ENCODE data around the gene PRRT1.

PRRT1 gene

GRCh38 chr6:32183483-32184083 lies 31.8 kb upstream of the PRRT1 start:
- TF ChIP-seq TAF1 (IDR thresholded peaks at IDR 0.05; ENCODE audit: borderline replicate concordance, insufficient read depth, low read length) (no peak), FOXP2 (optimal IDR thresholded peaks at IDR 0.05; ENCODE audit: borderline replicate concordance, extremely low read depth, extremely low read length, insufficient read depth) (no peak), REST (IDR thresholded peaks at IDR 0.05; ENCODE audit: insufficient read depth in 1 of 2, low read depth in 2 of 2, low read length in 2 of 2) (no peak), POLR2AphosphoS5 (IDR thresholded peaks at IDR 0.05; ENCODE audit: low read depth, low read length) (no peak), SIN3A (IDR thresholded peaks at IDR 0.05; ENCODE audit: borderline replicate concordance, insufficient read depth, low read length) (no peak)

GRCh38 chr6:32183030-32183429 lies 31.3 kb upstream of the PRRT1 start:
- TF ChIP-seq SIN3A (IDR thresholded peaks at IDR 0.05; ENCODE audit: borderline replicate concordance, insufficient read depth, low read length) (no peak), REST (IDR thresholded peaks at IDR 0.05; ENCODE audit: insufficient read depth in 1 of 2, low read depth in 2 of 2, low read length in 2 of 2) (no peak), POLR2AphosphoS5 (IDR thresholded peaks at IDR 0.05; ENCODE audit: low read depth, low read length) (no peak), TAF1 (IDR thresholded peaks at IDR 0.05; ENCODE audit: borderline replicate concordance, insufficient read depth, low read length) (no peak), FOXP2 (optimal IDR thresholded peaks at IDR 0.05; ENCODE audit: borderline replicate concordance, extremely low read depth, extremely low read length, insufficient read depth) (no peak)

- no peak for TF ChIP-seq SIN3A (IDR thresholded peaks at IDR 0.05; ENCODE audit: borderline replicate concordance, insufficient read depth, low read length)
- no peak for TF ChIP-seq REST (IDR thresholded peaks at IDR 0.05; ENCODE audit: insufficient read depth in 1 of 2, low read depth in 2 of 2, low read length in 2 of 2)
- TF ChIP-seq TAF1 (IDR thresholded peaks at IDR 0.05; ENCODE audit: borderline replicate concordance, insufficient read depth, low read length), result no peak
- TF ChIP-seq POLR2AphosphoS5 (IDR thresholded peaks at IDR 0.05; ENCODE audit: low read depth, low read length), result no peak
- no peak for TF ChIP-seq FOXP2 (optimal IDR thresholded peaks at IDR 0.05; ENCODE audit: borderline replicate concordance, extremely low read depth, extremely low read length, insufficient read depth)
These were observed 30.8 kb upstream of the PRRT1 start for GRCh38 chr6:32182555-32182981.

GRCh38 chr6:32181915-32182529 lies 30.3 kb upstream of the PRRT1 start:
- no peak for TF ChIP-seq SIN3A (IDR thresholded peaks at IDR 0.05; ENCODE audit: borderline replicate concordance, insufficient read depth, low read length)
- TF ChIP-seq REST (IDR thresholded peaks at IDR 0.05; ENCODE audit: insufficient read depth in 1 of 2, low read depth in 2 of 2, low read length in 2 of 2), result no peak
